Gastrocnemius medialis (tissue), 4 donors: ENCODE data around the gene SLC35G6. TPM values are rescaled to one million over a fixed set of nuclear protein-coding genes. Genes with fewer than 3 reads are reported as not detected.

Experiments used
- ATAC-seq, 2 donors: fragments of 150-250 bp; one replicate each; pipeline ENCODE4 v1.9.1; 2016
- DNase-seq, 2 donors: peaks; one replicate each; pipeline ENCODE4 v3.0.0-alpha.2; 2019
- H3K27ac ChIP-seq, 4 donors: fragments of 200-600 bp; sonication (generic); 1 replicate in 1 of 4; 2 replicates in 3 of 4; pipeline ENCODE4 v1.5.1; 2016 to 2018; ENCODE audit warnings: mild to moderate bottlenecking in 2 of 4, moderate library complexity in 1 of 4
- H3K27me3 ChIP-seq, 3 donors: fragments of 200-600 bp; sonication (generic) in 2 of 3; 1 replicate in 1 of 3; 2 replicates in 2 of 3; pipeline versions ENCODE4 v1.5.1 to v1.6.0; 2016 to 2019; ENCODE audit warnings: mild to moderate bottlenecking in 1 of 3, moderate library complexity in 1 of 3
- H3K36me3 ChIP-seq, 2 donors: fragments of 200-600 bp; sonication (generic) in 1 of 2; one replicate each; pipeline ENCODE4 v1.5.1; 2017 to 2018
- H3K4me1 ChIP-seq, 2 donors: fragments of 200-600 bp; sonication (generic) in 1 of 2; one replicate each; pipeline ENCODE4 v1.5.1; 2016 to 2017; ENCODE audit warnings: mild to moderate bottlenecking in 2 of 2
- H3K4me3 ChIP-seq, 4 donors: fragments of 200-600 bp; sonication (generic) in 3 of 4; 1 replicate in 1 of 4; 2 replicates in 3 of 4; pipeline ENCODE4 v1.5.1; 2016 to 2019; ENCODE audit warnings: mild to moderate bottlenecking in 2 of 4
- H3K9me3 ChIP-seq, 3 donors: fragments of 200-600 bp; sonication (generic) in 2 of 3; 1 replicate in 1 of 3; 2 replicates in 2 of 3; pipeline ENCODE4 v1.5.1; 2016 to 2019
- CTCF ChIP-seq, 5 experiments: fragments of 450-650 bp in 3 of 5; fragments of 200-600 bp in 2 of 5; sonication (generic) in 2 of 5; IDR thresholded peaks in 4 of 5; conservative IDR thresholded peaks in 1 of 5; 1 replicate in 4 of 5; 2 replicates in 1 of 5; pipeline ENCODE4 v1.5.1; 2016 to 2019; ENCODE audit warnings: antibody characterized with exemption in 5 of 5, mild to moderate bottlenecking in 3 of 5, moderate library complexity in 3 of 5
- POLR2A ChIP-seq, 2 donors: fragments of 450-650 bp; IDR thresholded peaks; one replicate each; pipeline ENCODE4 v1.6.1; 2017; ENCODE audit warnings: antibody characterized with exemption in 2 of 2, mild to moderate bottlenecking in 2 of 2, moderate library complexity in 2 of 2
- in situ Hi-C, 4 donors: fragments of 200-750 bp; cut with MboI; loops; one replicate each; pipeline versions ENCODE4 v1.15.0 to v1.8.0; 2017; ENCODE audit warnings: low sequenced_read_pairs in 4 of 4
- intact Hi-C: fragments of 100-400 bp; cut with DNase I; formaldehyde crosslinking; loops from one replicate; pipeline ENCODE4 v1.15.1; 2023; ENCODE audit warnings: low total_unique reads
- total RNA-seq, 4 donors: library from RNA; depleted of rRNA; stranded (reverse); fragments of >200 nt; gene quantifications; one replicate each; pipeline versions ENCODE4 v1.1.0 to v1.2.3, GENCODE V29; 2016

Gene SLC35G6
- total RNA-seq, 4 donors from 2014 or later = not detected

DNA sequence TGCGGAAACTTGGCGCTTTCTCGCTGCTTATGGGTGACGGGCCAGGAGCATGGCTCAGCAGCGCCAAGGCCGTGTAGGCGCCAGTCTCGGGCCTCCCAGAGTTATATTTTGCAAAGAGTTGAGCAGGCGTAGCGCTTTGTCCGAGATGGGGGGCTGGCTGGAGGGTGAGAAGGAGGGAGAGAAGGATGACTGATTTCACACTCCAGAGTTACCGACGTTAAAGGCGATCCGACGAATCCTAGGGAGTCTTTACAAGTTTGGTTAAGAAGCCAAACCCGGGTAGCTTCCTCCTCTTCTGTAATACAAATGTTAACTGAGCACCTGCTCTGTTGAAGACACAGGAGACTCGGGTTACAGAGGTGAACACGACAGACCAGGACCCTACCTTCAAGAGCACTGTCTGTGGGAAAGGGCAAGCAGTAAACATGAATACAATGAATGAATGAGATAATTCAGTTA is 3.7 kb downstream of the SLC35G6 start:
- Histone ChIP-seq H3K9me3 (no peaks in the 10 kb centered on the region), H3K36me3 (no peaks in the 10 kb centered on the region), H3K4me3 (peak overlapping the region; percentile 61 to 90 (median 83)), H3K4me1 (peaks cover 46 to 67% of the 10 kb centered on the region in 2 donors), H3K27me3 (no peaks in the 10 kb centered on the region), H3K27ac (peak overlapping the region; percentile 100)
- peak; percentile 1 to 3 for ATAC-seq
- DNase-seq = no peak
- TF ChIP-seq POLR2A (IDR thresholded peaks at IDR 0.05) (no peak), CTCF (IDR thresholded peaks at IDR 0.05 in 4 of 5, conservative IDR thresholded peaks at IDR 0.05 in 1 of 5) (peak in 1 of 5 experiments; percentile 29)
- in situ Hi-C loops (loop anchor here in 1 of 4 donors (5.0 kb wide), 1 partner anchor 48 kb away; the partner anchor contains the start of genes FGF11 and TMEM102), intact Hi-C loops (loop anchor here (1.0 to 10.0 kb wide), 10 partner anchors 50 to 833 kb away; partner anchors contain the start of genes BCL6B, C17orf100, EIF5A and KCTD11)

DNA sequence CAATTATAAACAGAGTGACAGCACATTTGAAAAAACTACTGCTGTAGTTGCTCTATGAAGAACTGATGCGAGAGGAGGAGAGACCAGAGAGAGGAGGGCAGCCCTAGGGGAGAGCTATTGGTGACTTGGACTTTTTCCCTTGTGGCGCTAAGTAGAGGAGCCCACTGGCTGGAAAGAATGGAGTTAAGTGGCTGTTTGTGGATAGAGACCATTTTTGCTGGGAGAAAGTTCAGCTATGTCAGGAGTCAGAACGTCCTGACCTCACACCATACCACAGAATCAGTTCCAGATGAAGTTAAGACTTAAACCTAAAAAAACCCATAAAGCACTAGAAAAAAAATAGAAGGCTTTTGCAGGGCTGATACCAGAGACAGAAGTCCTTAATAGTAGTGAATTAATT is 4.9 kb downstream of the SLC35G6 start:
- intact Hi-C loops (loop anchor here (10.0 kb wide), 1 partner anchor 461 kb away; the partner anchor contains the start of gene BCL6B), in situ Hi-C loops (loop anchor here in 1 of 4 donors (5.0 kb wide), 1 partner anchor 49 kb away; the partner anchor contains the start of genes FGF11 and TMEM102)
- Histone ChIP-seq H3K36me3 (no peaks in the 10 kb centered on the region), H3K27ac (peak overlapping the region; percentile 100), H3K4me3 (peak overlapping the region; percentile 14 to 84 (median 72)), H3K4me1 (peaks cover 39 to 58% of the 10 kb centered on the region in 2 donors), H3K27me3 (no peaks in the 10 kb centered on the region), H3K9me3 (no peaks in the 10 kb centered on the region)
- TF ChIP-seq CTCF (IDR thresholded peaks at IDR 0.05 in 4 of 5, conservative IDR thresholded peaks at IDR 0.05 in 1 of 5) = no peak
- no peak for TF ChIP-seq POLR2A (IDR thresholded peaks at IDR 0.05)
- DNase-seq (no peak), ATAC-seq (no peak)

- Histone ChIP-seq H3K27me3 (no peaks in the 10 kb centered on the region), H3K36me3 (no peaks in the 10 kb centered on the region), H3K27ac (no peak overlapping the region), H3K9me3 (no peaks in the 10 kb centered on the region), H3K4me3 (no peak overlapping the region), H3K4me1 (peaks cover 36 to 50% of the 10 kb centered on the region in 2 donors)
- TF ChIP-seq POLR2A (IDR thresholded peaks at IDR 0.05) (no peak), CTCF (IDR thresholded peaks at IDR 0.05 in 4 of 5, conservative IDR thresholded peaks at IDR 0.05 in 1 of 5) (no peak)
- intact Hi-C loops = no loop called here
- in situ Hi-C loops = no loop called here
- ATAC-seq (no peak), DNase-seq (no peak)
These were observed 8.9 kb downstream of the SLC35G6 start for GRCh38 chr17:7490144-7490543.

DNA sequence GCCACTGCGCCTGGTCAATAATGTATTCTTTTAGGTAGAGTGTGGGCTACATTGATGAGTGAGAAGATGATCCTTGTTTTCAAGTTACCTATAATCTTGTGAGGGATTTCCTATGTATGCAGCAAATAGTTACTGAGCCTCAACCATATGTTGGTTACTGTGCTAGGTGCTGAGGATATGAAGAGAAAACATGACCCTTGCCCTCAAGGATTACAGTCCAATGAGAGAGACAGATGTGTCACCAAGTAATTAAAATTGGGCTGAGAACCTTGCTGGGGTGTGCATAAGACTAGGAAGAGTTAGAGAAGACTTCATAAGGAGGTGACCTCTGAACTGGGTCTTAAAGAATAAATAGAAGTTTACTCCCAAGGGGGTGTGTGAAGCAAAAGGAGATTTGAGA is 10.3 kb downstream of the SLC35G6 start:
- H3K4me3 ChIP-seq = no peak overlapping the region
- intact Hi-C loops (no loop called here), in situ Hi-C loops (no loop called here)
- TF ChIP-seq POLR2A (IDR thresholded peaks at IDR 0.05) (no peak), CTCF (IDR thresholded peaks at IDR 0.05 in 4 of 5, conservative IDR thresholded peaks at IDR 0.05 in 1 of 5) (no peak)
- H3K4me1 ChIP-seq = peaks cover 23 to 36% of the 10 kb centered on the region in 2 donors
- no peak for ATAC-seq
- H3K9me3 ChIP-seq = no peaks in the 10 kb centered on the region
- peaks cover 0 to 12% of the 10 kb centered on the region in 2 donors for H3K36me3 ChIP-seq
- H3K27me3 ChIP-seq = no peaks in the 10 kb centered on the region
- no peak for DNase-seq
- no peak overlapping the region for H3K27ac ChIP-seq
